ENCODE measurements around the gene ASGR1. TPM values are rescaled to one million over a fixed set of nuclear protein-coding genes. Genes with fewer than 3 reads are reported as not detected.
A peak's percentile ranks its signal among the peaks of the same experiment; 100 is the strongest.

ASGR1 gene, protein sequence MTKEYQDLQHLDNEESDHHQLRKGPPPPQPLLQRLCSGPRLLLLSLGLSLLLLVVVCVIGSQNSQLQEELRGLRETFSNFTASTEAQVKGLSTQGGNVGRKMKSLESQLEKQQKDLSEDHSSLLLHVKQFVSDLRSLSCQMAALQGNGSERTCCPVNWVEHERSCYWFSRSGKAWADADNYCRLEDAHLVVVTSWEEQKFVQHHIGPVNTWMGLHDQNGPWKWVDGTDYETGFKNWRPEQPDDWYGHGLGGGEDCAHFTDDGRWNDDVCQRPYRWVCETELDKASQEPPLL
- 1 to 10 TPM; 4.3 to 8.2 TPM for total RNA-seq
- polyA plus RNA-seq (ENCODE audit: insufficient read length in 2 of 2) = 10 to 100 TPM; 32.4 to 32.5 TPM
- long read RNA-seq, donor 1, partial matches to known transcripts = 7 of 7 reads
- long read RNA-seq, donor 1, other reads (novel, unspliced or antisense) = 0 of 7 reads
- long read RNA-seq, donor 2, partial matches to known transcripts = 0 of 1 reads
- long read RNA-seq, donor 2, other reads (novel, unspliced or antisense) = 0 of 1 reads
- long read RNA-seq, donor 3 = 0 reads
- long read RNA-seq, donor 4, partial matches to known transcripts = 6 of 6 reads
- long read RNA-seq, donor 4, other reads (novel, unspliced or antisense) = 0 of 6 reads

DNA sequence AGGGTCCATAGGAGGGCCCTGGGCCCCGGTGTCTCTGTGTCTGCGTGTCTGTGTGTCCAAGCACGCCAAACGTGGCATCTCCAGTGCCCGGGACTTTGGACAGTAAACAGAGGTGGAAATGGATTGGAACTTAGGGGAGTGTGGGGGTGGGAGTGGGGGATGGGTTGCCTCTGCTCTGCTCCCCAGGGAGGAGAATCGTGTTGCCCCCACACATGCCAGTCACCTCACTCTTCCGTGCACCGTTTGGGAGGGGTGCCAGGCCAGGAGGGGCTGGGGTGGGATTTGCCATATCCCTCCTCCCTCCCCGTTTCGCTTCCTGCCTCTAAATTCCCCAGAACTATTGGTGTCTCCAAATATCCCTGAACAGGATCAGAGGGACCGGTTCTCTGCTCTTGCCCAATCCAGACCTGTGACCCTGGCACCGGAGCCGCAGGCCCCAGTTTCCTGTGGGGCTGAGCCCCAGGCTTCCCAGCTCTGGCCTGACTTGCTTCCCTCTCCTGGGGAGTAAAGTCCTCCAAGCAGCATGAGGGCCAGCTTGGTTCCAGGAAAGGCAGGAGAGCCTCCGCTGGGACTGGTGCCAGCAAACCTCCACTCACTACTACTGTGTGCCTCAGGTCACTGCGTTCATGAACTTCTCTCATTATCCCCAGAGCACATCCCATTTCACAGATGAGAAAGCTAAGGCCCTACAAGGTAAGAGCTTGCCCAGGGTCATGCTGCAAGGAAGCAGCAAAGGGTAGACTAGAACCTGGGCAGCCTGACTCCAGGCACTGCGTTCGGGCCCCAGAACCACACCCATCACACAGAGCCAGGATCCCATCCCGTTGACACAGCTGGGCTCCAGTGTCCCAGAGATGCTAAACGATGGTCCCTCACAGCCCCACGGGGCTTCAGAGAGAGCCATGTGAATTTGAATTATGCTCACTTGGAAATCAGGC, at the start of gene ASGR1:
TSS of gene ASGR1 (minus strand) at position 54 of the 938 bp plus-strand sequence. CDS start 807 bp downstream, outside the sequence.
- H3K27ac ChIP-seq (ENCODE audit: low read depth, low read length) = no peak within 1 kb of the TSS
- DNase-seq (ENCODE audit: low read depth in 4 of 6, low spot score in 6 of 6) = no peak
- 70% methylated on average over 17 of the region's 20 CpGs for WGBS (ENCODE audit: insufficient coverage)
- H3K4me1 ChIP-seq (ENCODE audit: control insufficient read depth, insufficient read depth, low read length) = peaks cover 28% of the 10 kb centered on the region
- H3K36me3 ChIP-seq (ENCODE audit: control insufficient read depth, insufficient read depth, low read length) = peaks cover 6% of the 10 kb centered on the region
- H3K4me3 ChIP-seq (ENCODE audit: low read depth, low read length) = peak within 1 kb of the TSS; percentile 57
- H3K9me3 ChIP-seq (ENCODE audit: control insufficient read depth, insufficient read depth, low read length) = no peaks in the 10 kb centered on the region
- H3K27me3 ChIP-seq (ENCODE audit: control insufficient read depth, insufficient read depth, low read length) = peaks cover 2% of the 10 kb centered on the region

DNA sequence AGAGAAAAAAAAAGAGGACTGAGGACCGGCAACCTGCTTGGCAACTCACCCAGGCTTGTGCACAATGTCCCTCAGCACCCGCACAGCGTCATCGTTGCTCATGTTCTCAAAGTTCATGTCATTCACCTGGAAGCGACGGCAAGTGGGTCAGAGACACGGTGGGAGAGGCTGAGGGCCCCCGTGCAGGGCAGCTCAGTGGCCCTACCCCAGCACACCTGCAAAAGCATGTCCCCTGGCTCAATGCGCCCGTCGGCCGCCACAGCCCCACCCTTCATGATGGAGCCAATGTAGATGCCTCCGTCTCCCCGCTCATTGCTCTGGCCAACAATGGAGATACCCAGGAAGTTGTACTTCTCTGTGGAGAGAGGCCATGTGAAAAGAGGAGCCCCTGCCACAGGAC, 49.8 kb upstream of the ASGR1 start:
- H3K27ac ChIP-seq (ENCODE audit: low read depth, low read length) = no peak overlapping the region
- H3K4me1 ChIP-seq (ENCODE audit: control insufficient read depth, insufficient read depth, low read length) = peaks cover 24% of the 10 kb centered on the region
- no peak for DNase-seq (ENCODE audit: low read depth in 4 of 6, low spot score in 6 of 6)
- H3K27me3 ChIP-seq (ENCODE audit: control insufficient read depth, insufficient read depth, low read length) = no peaks in the 10 kb centered on the region
- 90% methylated on average over 9 of the region's 14 CpGs for WGBS (ENCODE audit: insufficient coverage)
- H3K36me3 ChIP-seq (ENCODE audit: control insufficient read depth, insufficient read depth, low read length) = peaks cover 78% of the 10 kb centered on the region
- H3K4me3 ChIP-seq (ENCODE audit: low read depth, low read length) = no peak overlapping the region
- H3K9me3 ChIP-seq (ENCODE audit: control insufficient read depth, insufficient read depth, low read length) = no peaks in the 10 kb centered on the region

DNA sequence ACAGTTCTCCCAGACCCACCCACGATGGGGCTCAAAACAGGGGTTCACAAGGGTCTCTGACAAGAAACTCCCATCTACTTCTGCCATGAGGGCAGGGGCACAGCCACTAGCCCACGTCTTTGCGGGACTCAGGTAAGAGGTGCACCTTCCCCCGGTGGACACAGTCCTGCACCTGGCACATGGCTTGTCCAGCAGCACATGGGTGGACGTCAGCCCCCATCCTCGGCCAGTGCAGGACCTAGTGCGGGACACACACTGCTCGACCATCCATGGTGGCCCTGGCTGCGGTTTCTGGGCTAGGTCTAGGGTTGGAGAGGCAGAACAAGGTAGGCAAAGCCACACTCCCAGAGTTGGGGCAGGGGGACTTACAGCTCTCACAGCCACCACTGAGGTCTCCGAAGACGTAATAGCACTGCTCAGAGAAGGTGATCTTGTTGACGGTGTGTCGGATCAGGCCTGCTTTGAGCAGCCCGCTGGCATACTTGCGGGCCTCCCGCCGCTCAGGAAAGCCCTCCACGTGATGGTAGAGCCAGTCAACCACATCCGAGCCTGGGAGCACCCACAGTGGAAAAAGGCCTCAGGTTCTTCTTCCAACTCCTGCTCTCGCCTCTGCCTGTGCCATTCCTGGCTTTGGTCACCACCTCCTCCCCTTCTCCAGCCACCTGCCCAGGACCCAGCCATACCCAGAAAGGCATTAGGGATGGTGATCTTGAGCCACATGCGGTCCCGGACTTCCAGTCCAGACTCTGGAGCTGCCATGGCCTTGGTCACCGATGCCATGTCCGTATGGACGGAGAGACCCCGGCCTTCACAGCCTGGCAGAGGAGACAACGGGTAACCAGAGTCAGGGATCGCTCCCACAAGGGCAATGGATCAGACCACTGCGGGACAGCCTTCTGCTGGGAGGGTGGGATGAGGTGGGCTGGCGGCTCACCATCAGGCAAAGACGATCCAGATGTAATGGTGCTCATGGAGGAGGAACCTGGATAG, 47.8 kb upstream of the ASGR1 start:
- DNase-seq (ENCODE audit: low read depth in 4 of 6, low spot score in 6 of 6) = no peak
- Histone ChIP-seq H3K4me3 (ENCODE audit: low read depth, low read length) (no peak overlapping the region), H3K9me3 (ENCODE audit: control insufficient read depth, insufficient read depth, low read length) (no peaks in the 10 kb centered on the region), H3K27ac (ENCODE audit: low read depth, low read length) (no peak overlapping the region), H3K27me3 (ENCODE audit: control insufficient read depth, insufficient read depth, low read length) (no peaks in the 10 kb centered on the region), H3K4me1 (ENCODE audit: control insufficient read depth, insufficient read depth, low read length) (peaks cover 14% of the 10 kb centered on the region), H3K36me3 (ENCODE audit: control insufficient read depth, insufficient read depth, low read length) (peaks cover 94% of the 10 kb centered on the region)
- WGBS (ENCODE audit: insufficient coverage) = 94% methylated on average over 30 of the region's 31 CpGs

DNA sequence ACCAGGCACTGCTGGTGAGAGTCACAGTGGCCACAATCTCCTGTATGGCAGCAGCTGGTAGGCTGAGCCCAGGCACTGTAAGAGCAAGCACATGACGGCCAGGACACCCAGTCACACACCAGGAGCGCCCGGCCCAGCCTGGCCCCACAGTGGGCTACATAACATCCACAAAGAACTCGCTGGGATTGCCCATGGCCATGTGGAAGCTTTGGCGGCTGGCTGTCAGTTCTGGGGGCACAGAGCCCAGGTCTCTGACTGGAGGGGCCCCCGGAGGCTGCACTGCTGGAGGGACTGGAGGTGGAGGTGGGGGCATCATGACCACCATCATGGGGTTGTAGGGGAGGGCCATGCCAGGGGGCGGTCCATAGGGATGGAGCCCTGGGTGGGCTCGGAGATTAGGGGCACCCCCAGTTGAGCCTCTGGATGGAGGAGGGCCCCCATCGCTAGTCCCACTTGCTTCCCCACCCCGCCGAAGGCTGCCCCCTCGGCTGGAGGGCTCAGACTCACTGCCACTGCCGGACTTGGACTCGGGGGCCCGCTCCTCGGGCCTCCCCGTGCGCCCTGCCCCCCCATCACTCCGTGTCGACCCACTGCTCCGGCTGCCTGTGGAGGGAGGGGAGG, 46.7 kb upstream of the ASGR1 start:
- DNase-seq (ENCODE audit: low read depth in 4 of 6, low spot score in 6 of 6) = no peak
- Histone ChIP-seq H3K36me3 (ENCODE audit: control insufficient read depth, insufficient read depth, low read length) (peaks cover 100% of the 10 kb centered on the region), H3K4me1 (ENCODE audit: control insufficient read depth, insufficient read depth, low read length) (peaks cover 18% of the 10 kb centered on the region), H3K27ac (ENCODE audit: low read depth, low read length) (no peak overlapping the region), H3K9me3 (ENCODE audit: control insufficient read depth, insufficient read depth, low read length) (no peaks in the 10 kb centered on the region), H3K27me3 (ENCODE audit: control insufficient read depth, insufficient read depth, low read length) (no peaks in the 10 kb centered on the region), H3K4me3 (ENCODE audit: low read depth, low read length) (no peak overlapping the region)
- WGBS (ENCODE audit: insufficient coverage) = 85% methylated on average over 8 of the region's 21 CpGs

DNA sequence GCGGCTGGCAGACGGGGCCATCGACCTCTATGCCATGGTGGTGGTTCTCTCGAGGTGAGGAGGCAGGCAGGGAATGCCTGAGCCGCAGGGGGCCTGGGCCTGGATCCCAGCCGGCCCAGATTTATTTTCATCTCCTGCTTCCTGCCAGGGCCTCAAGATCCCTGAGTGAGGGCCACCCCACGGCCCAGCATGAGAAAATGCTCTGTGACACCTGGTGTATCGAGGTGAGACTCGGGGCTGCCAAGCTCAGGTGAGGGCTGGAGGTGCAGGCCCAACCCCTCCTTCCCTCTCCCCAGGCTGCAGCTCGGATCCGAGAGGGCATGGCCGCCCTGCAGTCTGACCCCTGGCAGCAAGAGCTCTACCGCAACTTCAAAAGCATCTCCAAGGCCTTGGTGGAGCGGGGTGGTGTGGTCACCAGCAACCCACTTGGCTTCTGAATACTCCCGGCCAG, 45.5 kb upstream of the ASGR1 start:
- H3K36me3 ChIP-seq (ENCODE audit: control insufficient read depth, insufficient read depth, low read length) = peaks cover 93% of the 10 kb centered on the region
- 72% methylated on average over 12 of the region's 15 CpGs for WGBS (ENCODE audit: insufficient coverage)
- peaks cover 27% of the 10 kb centered on the region for H3K4me1 ChIP-seq (ENCODE audit: control insufficient read depth, insufficient read depth, low read length)
- no peak overlapping the region for H3K27ac ChIP-seq (ENCODE audit: low read depth, low read length)
- H3K27me3 ChIP-seq (ENCODE audit: control insufficient read depth, insufficient read depth, low read length) = no peaks in the 10 kb centered on the region
- no peak overlapping the region for H3K4me3 ChIP-seq (ENCODE audit: low read depth, low read length)
- H3K9me3 ChIP-seq (ENCODE audit: control insufficient read depth, insufficient read depth, low read length) = no peaks in the 10 kb centered on the region
- DNase-seq (ENCODE audit: low read depth in 4 of 6, low spot score in 6 of 6) = no peak

DNA sequence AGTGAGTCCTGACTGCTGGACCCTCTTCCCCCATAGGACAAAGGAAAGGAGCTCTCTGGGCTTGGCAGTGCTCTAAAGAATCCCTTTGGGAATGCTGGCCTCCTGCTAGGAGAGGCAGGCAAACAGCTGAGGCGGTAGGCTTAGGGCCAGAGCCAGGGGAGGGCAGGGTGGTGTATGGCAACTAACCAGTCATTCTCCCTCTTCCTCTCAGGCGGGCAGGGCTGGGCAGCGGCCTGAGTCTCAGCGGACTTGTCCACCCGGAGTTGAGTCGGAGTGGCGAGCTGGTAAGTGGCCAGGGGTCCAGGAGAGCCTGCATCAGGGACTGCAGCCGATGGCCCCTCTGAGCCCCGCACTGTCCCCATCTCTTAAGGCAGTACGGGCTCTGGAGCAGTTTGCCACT, 44.9 kb upstream of the ASGR1 start:
- no peak overlapping the region for H3K27ac ChIP-seq (ENCODE audit: low read depth, low read length)
- no peaks in the 10 kb centered on the region for H3K27me3 ChIP-seq (ENCODE audit: control insufficient read depth, insufficient read depth, low read length)
- no peak overlapping the region for H3K4me3 ChIP-seq (ENCODE audit: low read depth, low read length)
- no CpG with 5 or more reads among the region's 10 CpGs for WGBS (ENCODE audit: insufficient coverage)
- no peaks in the 10 kb centered on the region for H3K9me3 ChIP-seq (ENCODE audit: control insufficient read depth, insufficient read depth, low read length)
- DNase-seq (ENCODE audit: low read depth in 4 of 6, low spot score in 6 of 6) = no peak
- peaks cover 87% of the 10 kb centered on the region for H3K36me3 ChIP-seq (ENCODE audit: control insufficient read depth, insufficient read depth, low read length)
- peaks cover 33% of the 10 kb centered on the region for H3K4me1 ChIP-seq (ENCODE audit: control insufficient read depth, insufficient read depth, low read length)

DNA sequence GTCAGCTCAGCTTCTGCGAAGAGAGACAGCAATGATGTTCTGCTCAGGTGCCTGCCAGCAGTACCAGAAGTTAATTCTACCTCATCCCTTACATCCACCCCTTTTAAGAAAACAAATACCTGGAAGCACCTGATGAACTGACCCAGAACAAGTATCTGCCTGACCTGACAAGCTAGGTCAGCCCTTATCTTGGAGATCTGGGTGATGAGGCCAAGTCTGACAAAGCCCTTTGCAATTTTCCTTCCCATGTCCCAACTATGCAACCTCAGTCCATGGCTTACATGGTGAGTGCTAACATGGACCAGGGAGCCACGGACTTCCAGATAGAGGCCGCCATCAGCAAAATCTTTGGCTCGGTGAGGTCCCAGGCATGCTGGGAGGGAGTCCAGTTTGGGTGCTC, 44.2 kb upstream of the ASGR1 start:
- no peaks in the 10 kb centered on the region for H3K27me3 ChIP-seq (ENCODE audit: control insufficient read depth, insufficient read depth, low read length)
- H3K4me3 ChIP-seq (ENCODE audit: low read depth, low read length) = no peak overlapping the region
- DNase-seq (ENCODE audit: low read depth in 4 of 6, low spot score in 6 of 6) = no peak
- no peaks in the 10 kb centered on the region for H3K9me3 ChIP-seq (ENCODE audit: control insufficient read depth, insufficient read depth, low read length)
- no peak overlapping the region for H3K27ac ChIP-seq (ENCODE audit: low read depth, low read length)
- H3K36me3 ChIP-seq (ENCODE audit: control insufficient read depth, insufficient read depth, low read length) = peaks cover 80% of the 10 kb centered on the region
- WGBS (ENCODE audit: insufficient coverage) = 75% methylated on average over 4 of the region's 4 CpGs
- H3K4me1 ChIP-seq (ENCODE audit: control insufficient read depth, insufficient read depth, low read length) = peaks cover 40% of the 10 kb centered on the region

DNA sequence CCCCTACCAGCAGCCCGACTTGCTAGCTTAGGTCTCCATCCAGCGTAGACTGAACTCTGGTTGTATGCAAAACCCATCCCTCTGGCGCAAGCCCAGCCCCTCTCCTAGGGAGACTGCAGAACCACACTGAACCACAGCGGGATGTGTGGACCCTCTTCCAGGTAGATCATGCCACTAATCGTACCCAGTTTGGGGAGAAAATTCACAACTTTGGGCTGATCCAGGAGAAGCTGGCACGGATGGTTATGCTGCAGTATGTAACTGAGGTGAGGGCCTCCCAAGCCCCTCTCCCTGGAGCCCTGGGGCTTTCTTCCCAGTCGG, 43.8 kb upstream of the ASGR1 start:
- Histone ChIP-seq H3K9me3 (ENCODE audit: control insufficient read depth, insufficient read depth, low read length) (no peaks in the 10 kb centered on the region), H3K27ac (ENCODE audit: low read depth, low read length) (no peak overlapping the region), H3K36me3 (ENCODE audit: control insufficient read depth, insufficient read depth, low read length) (peaks cover 75% of the 10 kb centered on the region), H3K4me1 (ENCODE audit: control insufficient read depth, insufficient read depth, low read length) (peaks cover 44% of the 10 kb centered on the region), H3K27me3 (ENCODE audit: control insufficient read depth, insufficient read depth, low read length) (no peaks in the 10 kb centered on the region), H3K4me3 (ENCODE audit: low read depth, low read length) (no peak overlapping the region)
- 83% methylated on average over 5 of the region's 7 CpGs for WGBS (ENCODE audit: insufficient coverage)
- no peak for DNase-seq (ENCODE audit: low read depth in 4 of 6, low spot score in 6 of 6)
